Panc1 (cell line): ENCODE results near the gene DDIT4L. TPM values are rescaled to one million over a fixed set of nuclear protein-coding genes. Genes with fewer than 3 reads are reported as not detected.

Experiments used
- ATAC-seq: fragments of 200-7000 bp; cut with Tn5 transposase; 2 replicates; pipeline ENCODE4 v1.9.1; 2020; ENCODE audit warnings: mild to moderate bottlenecking, moderate library complexity
- BruUV-seq: library from RNA; stranded (reverse); fragments of 400-500 nt; replicated peaks from 2 replicates; lab custom pipeline; 2021; lab: Mats Ljungman, UMichigan
- CTCF ChIA-PET: fragments of 300-600 bp; sonication (Branson Sonifier 250); formaldehyde crosslinking; loops from one replicate; lab custom pipeline; 2022; ENCODE audit warnings: antibody characterized with exemption; lab: Charles Lee
- POLR2A ChIA-PET: fragments of 300-600 bp; sonication (Branson Sonifier 250); formaldehyde crosslinking; loops from one replicate; lab custom pipeline; 2022; ENCODE audit warnings: antibody characterized with exemption; lab: Charles Lee
- DNase-seq: peaks from one replicate; pipeline ENCODE4 v3.0.0-alpha.2; 2010; ENCODE audit warnings: low read depth, low spot score
- H3K27ac ChIP-seq: 2 replicates; pipeline ENCODE4 v1.5.1; 2011; ENCODE audit warnings: mild to moderate bottlenecking, low read length, inconsistent platforms
- H3K27me3 ChIP-seq: fragments of 200-500 bp; sonication (Bioruptor generic); 2 replicates; pipeline ENCODE4 v1.6.0; 2014; ENCODE audit warnings: low read length, inconsistent platforms; ENCODE audit not compliant: control insufficient read depth, insufficient read depth
- H3K36me3 ChIP-seq: fragments of 200-500 bp; sonication (Bioruptor generic); 2 replicates; pipeline ENCODE4 v1.5.1; 2014; ENCODE audit warnings: inconsistent platforms, mild to moderate bottlenecking, low read length, moderate library complexity; ENCODE audit not compliant: control insufficient read depth, insufficient read depth
- H3K4me1 ChIP-seq: 2 replicates; pipeline ENCODE4 v1.5.1; 2011; ENCODE audit warnings: inconsistent platforms, mild to moderate bottlenecking, low read length, moderate library complexity; ENCODE audit not compliant: control insufficient read depth, insufficient read depth
- H3K4me3 ChIP-seq, 2 experiments: 2 replicates each; pipeline ENCODE4 v1.5.1; 2011 to 2012; ENCODE audit warnings: low read depth in 2 of 2, low read length in 2 of 2, mild to moderate bottlenecking in 2 of 2, inconsistent platforms in 1 of 2, moderate library complexity in 1 of 2
- H3K9me3 ChIP-seq: fragments of 200-500 bp; sonication (Bioruptor generic); 2 replicates; pipeline ENCODE4 v1.5.1; 2014; ENCODE audit warnings: low read depth, mild to moderate bottlenecking, inconsistent platforms, low read length, moderate library complexity; ENCODE audit not compliant: control insufficient read depth, insufficient read depth
- POLR2AphosphoS5 ChIP-seq: IDR thresholded peaks from 2 replicates; pipeline ENCODE4 v1.6.1; 2012; ENCODE audit warnings: mild to moderate bottlenecking, low read depth, low read length, moderate library complexity
- SIN3A ChIP-seq: IDR thresholded peaks from 2 replicates; pipeline ENCODE4 v1.6.1; 2012; ENCODE audit warnings: low read depth, mild to moderate bottlenecking, low read length, moderate library complexity, borderline replicate concordance; ENCODE audit not compliant: insufficient read depth
- TCF7L2 ChIP-seq: IDR thresholded peaks from 2 replicates; pipeline ENCODE4 v1.6.1; 2011; ENCODE audit warnings: mild to moderate bottlenecking, low read depth, low read length, inconsistent platforms
- in situ Hi-C: cut with HindIII; loops from 2 replicates; pipeline ENCODE4 v1.10.0; 2016; ENCODE audit warnings: low sequenced_read_pairs, low pct_unique_long_range_greater_than_20kb
- intact Hi-C: fragments of 100-400 bp; cut with micrococcal nuclease; formaldehyde crosslinking; loops from one replicate; pipeline ENCODE4 v1.10.0; 2022; ENCODE audit not compliant: unreplicated experiment
- total RNA-seq: library from RNA; stranded (reverse); gene quantifications from one replicate; pipeline ENCODE4 v1.2.1, GENCODE V29; 2021; ENCODE audit not compliant: unreplicated experiment
- TF ChIP-seq, protein P1 (sequence below): fragments of 450-650 bp; IDR thresholded peaks from 2 replicates; pipeline ENCODE4 v1.5.1; 2017; ENCODE audit warnings: mild to moderate bottlenecking
- TF ChIP-seq, protein P2 (sequence below), 2 experiments: IDR thresholded peaks; 2 replicates each; pipeline ENCODE4 v1.6.1; 2011 to 2012; ENCODE audit warnings: low read depth in 2 of 2, control low read depth in 1 of 2, low read length in 1 of 2, mild to moderate bottlenecking in 1 of 2, moderate library complexity in 1 of 2; ENCODE audit not compliant: insufficient read depth in 1 of 2

DDIT4L gene
- total RNA-seq, 1 experiment from 2014 or later, result not detected

DNA sequence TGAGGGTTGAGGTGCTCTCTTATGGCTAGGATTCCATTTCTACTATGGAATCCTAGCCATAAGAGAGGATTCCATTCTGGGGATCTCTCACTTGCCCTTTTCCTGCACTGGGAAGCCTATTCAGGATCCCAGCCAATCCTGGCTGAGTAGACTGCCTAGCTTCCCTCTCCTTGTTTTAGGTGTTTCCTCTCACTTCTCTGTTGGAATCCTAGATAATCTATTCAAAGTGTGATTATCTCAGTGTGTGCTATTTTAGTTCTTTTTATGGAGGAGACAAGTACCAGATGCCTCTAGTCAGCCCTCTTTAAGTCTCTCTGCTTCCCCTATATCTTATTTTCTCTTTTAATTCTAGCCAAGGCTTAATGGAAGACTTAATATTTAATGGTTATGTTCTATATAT lies 34.5 kb upstream of the DDIT4L start:
- CTCF ChIA-PET, result no interaction called here

DNA sequence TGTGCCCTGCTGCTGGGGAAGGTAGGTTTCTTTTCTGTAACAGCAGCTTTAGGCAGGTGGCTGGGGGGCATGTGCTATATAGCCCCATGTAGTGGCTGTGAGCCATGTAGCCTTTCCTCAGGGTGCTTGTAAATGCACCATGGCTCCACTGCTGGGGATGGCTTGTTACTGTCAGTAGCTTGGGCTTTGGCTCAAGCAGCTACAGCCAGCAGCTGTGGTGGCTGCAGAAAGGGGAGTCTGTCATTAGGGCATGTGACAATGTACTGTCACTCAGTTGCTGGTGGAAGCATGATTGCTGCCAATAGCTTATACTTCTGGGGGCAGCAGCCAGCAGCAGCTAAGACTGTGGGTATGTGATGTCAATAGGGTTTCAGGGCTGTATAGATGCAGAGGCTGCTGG lies 33.9 kb upstream of the DDIT4L start:
- Histone ChIP-seq H3K9me3 (no peaks in the 10 kb centered on the region; the same call in 1 of the 2 replicates), H3K27me3 (no peaks in the 10 kb centered on the region), H3K4me1 (no peaks in the 10 kb centered on the region), H3K36me3 (no peaks in the 10 kb centered on the region), H3K27ac (no peak overlapping the region), H3K4me3 (no peak overlapping the region)
- in situ Hi-C loops, result no loop called here
- intact Hi-C loops, result no loop called here
- BruUV-seq, result no TSS peak
- ChIA-PET CTCF (no interaction called here), POLR2A (no interaction called here)
- TF ChIP-seq, protein P1, sequence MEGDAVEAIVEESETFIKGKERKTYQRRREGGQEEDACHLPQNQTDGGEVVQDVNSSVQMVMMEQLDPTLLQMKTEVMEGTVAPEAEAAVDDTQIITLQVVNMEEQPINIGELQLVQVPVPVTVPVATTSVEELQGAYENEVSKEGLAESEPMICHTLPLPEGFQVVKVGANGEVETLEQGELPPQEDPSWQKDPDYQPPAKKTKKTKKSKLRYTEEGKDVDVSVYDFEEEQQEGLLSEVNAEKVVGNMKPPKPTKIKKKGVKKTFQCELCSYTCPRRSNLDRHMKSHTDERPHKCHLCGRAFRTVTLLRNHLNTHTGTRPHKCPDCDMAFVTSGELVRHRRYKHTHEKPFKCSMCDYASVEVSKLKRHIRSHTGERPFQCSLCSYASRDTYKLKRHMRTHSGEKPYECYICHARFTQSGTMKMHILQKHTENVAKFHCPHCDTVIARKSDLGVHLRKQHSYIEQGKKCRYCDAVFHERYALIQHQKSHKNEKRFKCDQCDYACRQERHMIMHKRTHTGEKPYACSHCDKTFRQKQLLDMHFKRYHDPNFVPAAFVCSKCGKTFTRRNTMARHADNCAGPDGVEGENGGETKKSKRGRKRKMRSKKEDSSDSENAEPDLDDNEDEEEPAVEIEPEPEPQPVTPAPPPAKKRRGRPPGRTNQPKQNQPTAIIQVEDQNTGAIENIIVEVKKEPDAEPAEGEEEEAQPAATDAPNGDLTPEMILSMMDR, result no peak
- ATAC-seq (no peak), DNase-seq (no peak)

More for the DNA sequence above, 34.5 kb upstream of the DDIT4L start:
- TF ChIP-seq SIN3A (no peak), TCF7L2 (no peak), POLR2AphosphoS5 (no peak)
- TF ChIP-seq, protein P1, result no peak
- TF ChIP-seq, protein P2, sequence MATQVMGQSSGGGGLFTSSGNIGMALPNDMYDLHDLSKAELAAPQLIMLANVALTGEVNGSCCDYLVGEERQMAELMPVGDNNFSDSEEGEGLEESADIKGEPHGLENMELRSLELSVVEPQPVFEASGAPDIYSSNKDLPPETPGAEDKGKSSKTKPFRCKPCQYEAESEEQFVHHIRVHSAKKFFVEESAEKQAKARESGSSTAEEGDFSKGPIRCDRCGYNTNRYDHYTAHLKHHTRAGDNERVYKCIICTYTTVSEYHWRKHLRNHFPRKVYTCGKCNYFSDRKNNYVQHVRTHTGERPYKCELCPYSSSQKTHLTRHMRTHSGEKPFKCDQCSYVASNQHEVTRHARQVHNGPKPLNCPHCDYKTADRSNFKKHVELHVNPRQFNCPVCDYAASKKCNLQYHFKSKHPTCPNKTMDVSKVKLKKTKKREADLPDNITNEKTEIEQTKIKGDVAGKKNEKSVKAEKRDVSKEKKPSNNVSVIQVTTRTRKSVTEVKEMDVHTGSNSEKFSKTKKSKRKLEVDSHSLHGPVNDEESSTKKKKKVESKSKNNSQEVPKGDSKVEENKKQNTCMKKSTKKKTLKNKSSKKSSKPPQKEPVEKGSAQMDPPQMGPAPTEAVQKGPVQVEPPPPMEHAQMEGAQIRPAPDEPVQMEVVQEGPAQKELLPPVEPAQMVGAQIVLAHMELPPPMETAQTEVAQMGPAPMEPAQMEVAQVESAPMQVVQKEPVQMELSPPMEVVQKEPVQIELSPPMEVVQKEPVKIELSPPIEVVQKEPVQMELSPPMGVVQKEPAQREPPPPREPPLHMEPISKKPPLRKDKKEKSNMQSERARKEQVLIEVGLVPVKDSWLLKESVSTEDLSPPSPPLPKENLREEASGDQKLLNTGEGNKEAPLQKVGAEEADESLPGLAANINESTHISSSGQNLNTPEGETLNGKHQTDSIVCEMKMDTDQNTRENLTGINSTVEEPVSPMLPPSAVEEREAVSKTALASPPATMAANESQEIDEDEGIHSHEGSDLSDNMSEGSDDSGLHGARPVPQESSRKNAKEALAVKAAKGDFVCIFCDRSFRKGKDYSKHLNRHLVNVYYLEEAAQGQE (IDR thresholded peaks at IDR 0.05; ENCODE audit: insufficient read depth in 1 of 2, low read depth in 2 of 2, low read length in 1 of 2), result no peak
- Histone ChIP-seq H3K36me3 (no peaks in the 10 kb centered on the region), H3K4me3 (no peak overlapping the region), H3K27ac (no peak overlapping the region), H3K4me1 (no peaks in the 10 kb centered on the region), H3K9me3 (no peaks in the 10 kb centered on the region; the same call in 1 of the 2 replicates), H3K27me3 (no peaks in the 10 kb centered on the region)
- DNase-seq (no peak), ATAC-seq (no peak)
- POLR2A ChIA-PET, result no interaction called here
- in situ Hi-C loops, result no loop called here
- no TSS peak for BruUV-seq
- intact Hi-C loops, result no loop called here
